Activated naive CD8-positive, alpha-beta T cell (primary cell): ENCODE results near the gene MYEOV.

Experiments
- H3K27ac Mint-ChIP-seq: one replicate; pipeline ENCODE4 v1.8.0; 2021; ENCODE audit warnings: mixed read lengths
- H3K27me3 Mint-ChIP-seq: one replicate; pipeline ENCODE4 v1.8.0; 2021; ENCODE audit warnings: mixed read lengths
- H3K36me3 Mint-ChIP-seq: one replicate; pipeline ENCODE4 v1.8.0; 2021; ENCODE audit warnings: mixed read lengths
- H3K4me1 Mint-ChIP-seq: one replicate; pipeline ENCODE4 v1.8.0; 2021; ENCODE audit warnings: low read depth, mixed read lengths
- H3K4me3 Mint-ChIP-seq: one replicate; pipeline ENCODE4 v1.8.0; 2021; ENCODE audit warnings: mild to moderate bottlenecking, mixed read lengths
- H3K9me3 Mint-ChIP-seq: one replicate; pipeline ENCODE4 v1.8.0; 2021; ENCODE audit warnings: low read depth, mixed read lengths

The MYEOV gene

DNA sequence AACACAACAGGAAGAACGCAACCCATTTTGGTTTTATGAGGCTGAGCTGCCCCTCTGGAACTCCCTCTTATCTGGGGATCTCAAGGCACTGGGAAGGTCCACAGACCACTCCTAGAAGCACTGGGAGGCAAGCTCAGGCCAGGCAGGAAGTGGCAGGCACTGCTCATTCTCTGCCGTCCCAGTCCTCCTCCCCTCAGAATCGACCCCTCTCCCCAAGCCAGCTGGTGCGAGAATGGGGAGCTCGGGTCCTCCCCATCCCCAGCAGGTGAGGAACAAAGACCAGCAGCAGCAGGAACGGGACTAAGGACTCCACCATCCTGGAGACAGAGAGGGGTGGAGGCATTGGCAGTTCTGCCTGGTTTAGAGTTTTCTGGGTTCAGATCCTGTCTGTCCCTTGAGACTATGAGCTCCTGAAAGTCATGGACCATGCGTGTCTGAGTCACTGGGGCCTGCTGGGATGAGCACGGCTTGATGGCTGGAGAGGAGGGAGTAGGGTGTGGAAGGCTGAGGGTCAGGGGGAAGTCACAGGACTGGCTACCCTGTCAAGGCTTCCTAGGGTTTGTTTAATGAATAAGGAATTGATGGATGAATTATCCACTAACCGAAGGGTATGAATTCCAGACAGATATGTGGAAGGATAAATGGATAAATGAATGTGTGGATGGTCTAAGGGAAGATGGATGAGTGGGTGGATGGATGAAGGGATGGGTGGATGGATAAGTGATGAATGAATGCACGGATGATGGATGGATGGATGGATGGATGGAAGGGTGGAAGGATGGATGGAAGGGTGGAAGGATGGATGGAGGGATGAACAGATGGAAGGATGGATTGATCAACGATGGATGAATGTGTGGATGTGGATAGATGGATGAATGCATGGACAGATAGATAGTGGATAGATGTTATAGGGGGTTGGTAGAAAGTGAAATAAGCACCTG, 6.4 kb downstream of the MYEOV start:
- H3K9me3 Mint-ChIP-seq = no peaks in the 10 kb centered on the region
- no peaks in the 10 kb centered on the region for H3K36me3 Mint-ChIP-seq
- no peak overlapping the region for H3K4me3 Mint-ChIP-seq
- no peaks in the 10 kb centered on the region for H3K27me3 Mint-ChIP-seq
- H3K27ac Mint-ChIP-seq = peak overlapping the region; percentile 31
- H3K4me1 Mint-ChIP-seq = peaks cover 63% of the 10 kb centered on the region

- Mint-ChIP-seq H3K27me3 (no peaks in the 10 kb centered on the region), H3K4me3 (no peak overlapping the region), H3K36me3 (no peaks in the 10 kb centered on the region), H3K9me3 (no peaks in the 10 kb centered on the region), H3K27ac (peak overlapping the region; percentile 31), H3K4me1 (peaks cover 57% of the 10 kb centered on the region)
Measured at GRCh38 chr11:69301081-69301454, 7.1 kb downstream of the MYEOV start.

- H3K27me3 Mint-ChIP-seq = no peaks in the 10 kb centered on the region
- H3K9me3 Mint-ChIP-seq = no peaks in the 10 kb centered on the region
- no peak overlapping the region for H3K27ac Mint-ChIP-seq
- H3K36me3 Mint-ChIP-seq = no peaks in the 10 kb centered on the region
- H3K4me1 Mint-ChIP-seq = peaks cover 51% of the 10 kb centered on the region
- H3K4me3 Mint-ChIP-seq = no peak overlapping the region
Measured at GRCh38 chr11:69301455-69302401, 7.8 kb downstream of the MYEOV start.

GRCh38 chr11:69302447-69303020, 8.6 kb downstream of the MYEOV start:
- Mint-ChIP-seq H3K4me3 (no peak overlapping the region), H3K36me3 (no peaks in the 10 kb centered on the region), H3K4me1 (peaks cover 43% of the 10 kb centered on the region), H3K9me3 (no peaks in the 10 kb centered on the region), H3K27me3 (no peaks in the 10 kb centered on the region), H3K27ac (no peak overlapping the region)

DNA sequence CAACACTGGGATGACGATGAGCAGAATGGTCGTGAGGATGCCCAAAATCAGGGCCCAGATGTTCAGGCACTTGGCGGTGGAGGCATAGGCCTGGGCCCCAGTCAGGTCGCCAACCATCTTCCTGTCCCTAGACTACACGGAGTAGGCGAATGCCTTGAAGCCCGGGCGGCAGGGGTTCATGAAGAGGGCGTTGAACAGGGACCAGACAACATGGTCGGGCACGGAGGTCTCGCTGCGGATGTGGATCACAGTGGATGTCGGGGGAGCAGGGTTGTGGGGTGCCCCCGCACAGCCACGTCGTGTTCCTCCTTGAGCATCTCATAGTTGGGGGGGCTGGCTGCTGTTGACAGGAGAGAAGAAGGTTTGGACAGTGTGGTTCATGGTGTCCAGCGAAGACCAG, 9.5 kb downstream of the MYEOV start:
- no peaks in the 10 kb centered on the region for H3K36me3 Mint-ChIP-seq
- no peak overlapping the region for H3K27ac Mint-ChIP-seq
- H3K9me3 Mint-ChIP-seq = no peaks in the 10 kb centered on the region
- peaks cover 34% of the 10 kb centered on the region for H3K4me1 Mint-ChIP-seq
- no peaks in the 10 kb centered on the region for H3K27me3 Mint-ChIP-seq
- no peak overlapping the region for H3K4me3 Mint-ChIP-seq

GRCh38 chr11:69304258-69304657, 10.3 kb downstream of the MYEOV start:
- Mint-ChIP-seq H3K36me3 (no peaks in the 10 kb centered on the region), H3K27me3 (no peaks in the 10 kb centered on the region), H3K9me3 (no peaks in the 10 kb centered on the region), H3K27ac (no peak overlapping the region), H3K4me1 (peaks cover 31% of the 10 kb centered on the region), H3K4me3 (no peak overlapping the region)

- Mint-ChIP-seq H3K9me3 (no peaks in the 10 kb centered on the region), H3K27ac (no peak overlapping the region), H3K4me3 (no peak overlapping the region), H3K27me3 (no peaks in the 10 kb centered on the region), H3K36me3 (no peaks in the 10 kb centered on the region), H3K4me1 (peaks cover 30% of the 10 kb centered on the region)
Measured at GRCh38 chr11:69304686-69305085, 10.7 kb downstream of the MYEOV start.

DNA sequence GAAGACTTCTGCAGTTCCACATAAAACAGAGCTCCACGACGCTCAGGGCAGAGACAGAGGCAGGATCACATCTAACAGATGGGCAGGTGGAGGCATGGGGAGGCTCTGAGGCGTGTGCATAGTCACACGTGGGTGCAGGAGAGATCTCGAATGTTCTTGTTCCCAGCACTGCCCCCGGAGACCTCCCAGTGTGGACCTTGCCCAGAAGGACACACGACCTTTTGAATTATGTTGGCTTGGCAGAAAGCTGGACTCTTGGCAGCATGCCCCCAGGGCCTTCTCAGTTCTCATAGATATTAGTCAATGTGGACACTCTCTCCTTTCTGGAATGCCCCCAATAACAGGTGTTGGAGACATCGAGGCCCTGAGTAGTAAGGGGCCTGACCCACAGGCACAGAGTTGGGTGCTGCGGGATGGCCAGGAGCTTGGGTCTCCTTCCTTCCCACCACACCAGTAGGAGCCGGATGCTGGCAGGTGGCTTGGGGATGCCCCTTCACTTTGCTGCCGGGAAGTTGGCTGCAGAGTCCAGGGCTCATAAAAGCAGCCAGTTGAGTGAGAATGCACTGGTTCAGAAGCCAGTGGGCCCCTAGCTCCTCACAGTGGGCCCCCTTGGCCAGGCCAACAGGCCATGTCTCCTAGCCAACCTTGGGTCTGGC, 12.1 kb downstream of the MYEOV start:
- no peak overlapping the region for H3K27ac Mint-ChIP-seq

DNA sequence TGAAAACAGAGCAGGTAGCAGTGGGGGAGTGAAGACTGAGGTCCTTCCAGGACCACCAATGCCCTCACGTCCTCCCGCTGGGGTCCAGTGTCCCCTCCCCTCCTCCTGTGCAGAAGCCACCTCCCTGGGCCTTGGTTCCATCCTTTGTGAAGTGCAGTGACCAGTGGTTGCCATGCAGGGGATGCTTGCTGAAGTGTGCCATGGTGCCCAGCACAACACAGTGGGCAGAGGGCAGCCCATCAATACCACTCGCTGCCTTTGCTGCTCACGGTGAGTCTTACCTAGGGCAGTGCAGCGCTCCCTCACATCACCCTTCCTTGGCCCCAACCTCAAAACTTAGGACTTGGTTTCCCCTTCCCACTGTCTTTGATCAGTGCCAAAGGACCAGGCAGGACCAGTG, 12.9 kb downstream of the MYEOV start:
- H3K27ac Mint-ChIP-seq = no peak overlapping the region
- H3K4me3 Mint-ChIP-seq = no peak overlapping the region
- no peaks in the 10 kb centered on the region for H3K36me3 Mint-ChIP-seq
- H3K9me3 Mint-ChIP-seq = no peaks in the 10 kb centered on the region
- H3K27me3 Mint-ChIP-seq = no peaks in the 10 kb centered on the region
- H3K4me1 Mint-ChIP-seq = peaks cover 33% of the 10 kb centered on the region

More for the DNA sequence above, 12.1 kb downstream of the MYEOV start:
- Mint-ChIP-seq H3K36me3 (no peaks in the 10 kb centered on the region), H3K27me3 (no peaks in the 10 kb centered on the region), H3K4me1 (peaks cover 32% of the 10 kb centered on the region), H3K4me3 (no peak overlapping the region), H3K9me3 (no peaks in the 10 kb centered on the region)

DNA sequence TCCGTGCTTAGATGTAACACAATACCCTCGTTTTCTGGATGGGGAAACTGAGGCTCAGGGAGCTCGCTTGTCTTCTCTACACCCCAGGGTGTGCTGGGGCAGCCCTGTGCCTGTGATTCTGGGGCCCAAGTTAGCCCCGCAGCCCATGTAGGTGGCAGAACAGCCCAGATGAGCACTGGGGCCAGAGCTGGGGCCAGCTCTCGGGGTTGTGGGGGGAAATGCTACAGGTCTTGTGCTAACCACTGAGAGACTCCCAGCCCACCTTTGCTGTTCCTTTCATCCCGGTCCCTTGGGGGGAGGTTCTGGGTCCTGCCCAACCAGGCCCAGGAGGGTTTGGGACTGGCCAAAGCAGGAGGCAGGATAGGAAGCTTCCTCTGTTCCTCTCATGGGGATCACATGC, 13.5 kb downstream of the MYEOV start:
- Mint-ChIP-seq H3K27me3 (no peaks in the 10 kb centered on the region), H3K36me3 (no peaks in the 10 kb centered on the region), H3K4me1 (peaks cover 39% of the 10 kb centered on the region), H3K27ac (no peak overlapping the region), H3K9me3 (no peaks in the 10 kb centered on the region), H3K4me3 (no peak overlapping the region)

- Mint-ChIP-seq H3K4me3 (no peak overlapping the region), H3K36me3 (no peaks in the 10 kb centered on the region), H3K9me3 (no peaks in the 10 kb centered on the region), H3K27ac (no peak overlapping the region), H3K4me1 (peaks cover 40% of the 10 kb centered on the region), H3K27me3 (no peaks in the 10 kb centered on the region)
Measured at GRCh38 chr11:69307871-69308431, 14.0 kb downstream of the MYEOV start.

- no peak overlapping the region for H3K27ac Mint-ChIP-seq
- no peaks in the 10 kb centered on the region for H3K36me3 Mint-ChIP-seq
- no peaks in the 10 kb centered on the region for H3K9me3 Mint-ChIP-seq
- H3K27me3 Mint-ChIP-seq = no peaks in the 10 kb centered on the region
- peaks cover 37% of the 10 kb centered on the region for H3K4me1 Mint-ChIP-seq
- H3K4me3 Mint-ChIP-seq = no peak overlapping the region
Measured at GRCh38 chr11:69308491-69308911, 14.5 kb downstream of the MYEOV start.

- Mint-ChIP-seq H3K9me3 (no peaks in the 10 kb centered on the region), H3K27me3 (no peaks in the 10 kb centered on the region), H3K4me3 (no peak overlapping the region), H3K36me3 (no peaks in the 10 kb centered on the region), H3K4me1 (peaks cover 37% of the 10 kb centered on the region), H3K27ac (no peak overlapping the region)
Measured at GRCh38 chr11:69308936-69309615, 15.1 kb downstream of the MYEOV start.
